Measurements from ENCODE around the gene CBLIF. TPM values are rescaled to one million over a fixed set of nuclear protein-coding genes. Genes with fewer than 3 reads are reported as not detected.

CBLIF gene
- total and polyA plus RNA-seq, 2 of the 8 experiments (the other 6 are each of a cell fraction or from before 2014, with no cell fraction given), result not detected

DNA sequence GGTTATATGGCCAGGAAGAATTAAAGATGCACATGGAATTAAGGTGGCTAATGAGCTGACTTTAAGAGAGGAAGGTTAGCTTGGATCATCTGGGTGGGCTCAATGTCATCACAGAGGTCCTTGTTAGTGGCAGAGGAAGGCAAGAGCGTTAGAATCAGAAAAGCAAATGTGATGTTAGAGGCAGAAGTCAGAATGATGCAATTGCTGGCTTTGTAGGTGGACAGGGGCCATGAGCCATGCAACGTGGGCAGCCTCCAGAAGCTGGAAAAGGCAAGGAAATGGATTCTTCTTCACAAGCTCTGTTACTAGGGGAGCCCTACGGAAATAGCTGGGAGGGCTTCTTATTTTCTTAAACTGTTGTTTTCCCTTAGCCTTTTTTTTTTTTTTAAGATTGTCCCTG is 2.3 kb upstream of the CBLIF start:
- Histone ChIP-seq H2AFZ (ENCODE audit: low read length) (no peak overlapping the region), H3K9ac (replicated peaks in 1 of 4; ENCODE audit: extremely low read depth in 1 of 4, low read depth in 3 of 4, low read length in 3 of 4) (no peak overlapping the region), H2BK15ac (ENCODE audit: low read length) (no peak overlapping the region), H3K23me2 (ENCODE audit: low read depth, low read length) (no peaks in the 10 kb centered on the region), H3K18ac (ENCODE audit: extremely low read depth, low read length) (no peak overlapping the region), H4K8ac (ENCODE audit: extremely low read depth, insufficient read depth, low read length) (no peak overlapping the region), H3K9me3 (ENCODE audit: insufficient read depth in 2 of 2, low read depth in 1 of 2, low read length in 1 of 2) (0 out of 4 replicates have a peak, but pooled peaks cover 0 to 3% of the 10 kb centered on the region in 2 experiments), H3K36me3 (ENCODE audit: control insufficient read depth in 2 of 4, insufficient read depth in 4 of 4, low read length in 3 of 4) (no peaks in the 10 kb centered on the region), H3K4me2 (ENCODE audit: insufficient read depth in 1 of 2, low read depth in 2 of 2, low read length in 2 of 2) (no peak overlapping the region), H3K79me1 (ENCODE audit: low read depth, low read length) (no peaks in the 10 kb centered on the region), H3K4ac (replicated peaks; ENCODE audit: insufficient read length, low read depth, low read length) (no peak overlapping the region), H4K20me1 (replicated peaks in 1 of 2; ENCODE audit: control insufficient read depth in 1 of 2, insufficient read depth in 2 of 2, low read length in 2 of 2) (no peaks in the 10 kb centered on the region), H2BK5ac (ENCODE audit: low read depth, low read length) (no peak overlapping the region), H2AK5ac (ENCODE audit: low read depth, low read length) (no peak overlapping the region), H3K27ac (ENCODE audit: low read depth, low read length) (no peak overlapping the region), H3K56ac (replicated peaks; ENCODE audit: insufficient read length, low read depth, low read length) (no peak overlapping the region), H3K27me3 (replicated peaks in 1 of 4; ENCODE audit: control insufficient read depth in 3 of 4, extremely low read depth in 1 of 4, insufficient read depth in 3 of 4, low read length in 3 of 4) (no peaks in the 10 kb centered on the region), H2BK120ac (replicated peaks; ENCODE audit: low read depth, low read length) (no peak overlapping the region), H4K91ac (replicated peaks; ENCODE audit: insufficient read length, low read length) (no peak overlapping the region), H3K4me1 (replicated peaks in 1 of 4; ENCODE audit: control insufficient read depth in 3 of 4, insufficient read depth in 4 of 4, low read length in 3 of 4) (peaks cover 0 to 4% (median 2%) of the 10 kb centered on the region in 4 experiments; a peak in 3 of 7 replicates), H3K4me3 (ENCODE audit: extremely low read depth in 1 of 4, insufficient read depth in 2 of 4, low read depth in 3 of 4, low read length in 4 of 4) (no peak overlapping the region), H2BK12ac (ENCODE audit: low read depth, low read length) (no peak overlapping the region), H3K23ac (ENCODE audit: insufficient read length) (no peak overlapping the region), H3K14ac (ENCODE audit: insufficient read length) (no peak overlapping the region), H3K79me2 (ENCODE audit: control insufficient read depth in 1 of 2, insufficient read depth in 2 of 2, low read length in 2 of 2) (no peaks in the 10 kb centered on the region), H2BK20ac (ENCODE audit: low read length) (no peak overlapping the region), H4K5ac (ENCODE audit: insufficient read length, low read depth, low read length) (no peak overlapping the region)
- 93% methylated on average over 3 of the region's 3 CpGs; no CpG with 5 or more reads in 1 of the 2 experiments for WGBS, 2 experiments (ENCODE audit: extremely low coverage in 1 of 2, insufficient coverage in 1 of 2, insufficient read length in 1 of 2, insufficient replicate concordance in 2 of 2, low coverage in 1 of 2, low lambda C conversion rate in 2 of 2, missing lambda C conversion rate in 1 of 2)
- FAIRE-seq, result no peak
- CTCF ChIA-PET (ENCODE audit: partially characterized antibody), result interaction anchor here (3.6 kb wide), 1 partner anchor 25 kb away, joined by 8 read pairs; no protein-coding TSS in a partner anchor
- no peak for DNase-seq (ENCODE audit: low read depth in 1 of 2, low spot score in 2 of 2)
- POLR2A ChIA-PET (ENCODE audit: partially characterized antibody), result no interaction called here
- TF ChIP-seq TEAD4 (IDR thresholded peaks at IDR 0.05; ENCODE audit: low read depth, low read length) (no peak), RAD21 (IDR thresholded peaks at IDR 0.05 in 1 of 2, conservative IDR thresholded peaks at IDR 0.05 in 1 of 2; ENCODE audit: low read depth in 2 of 2, low read length in 2 of 2) (no peak), NRF1 (IDR thresholded peaks at IDR 0.05; ENCODE audit: low read depth, low read length) (no peak), SUZ12 (IDR thresholded peaks at IDR 0.05; ENCODE audit: low read length) (no peak), TAF7 (optimal IDR thresholded peaks at IDR 0.05; ENCODE audit: borderline replicate concordance, low read depth, low read length) (no peak), GABPA (IDR thresholded peaks at IDR 0.05; ENCODE audit: borderline replicate concordance, insufficient read depth, low read length) (no peak), YY1 (IDR thresholded peaks at IDR 0.05; ENCODE audit: low read depth, low read length) (no peak), SIX5 (IDR thresholded peaks at IDR 0.05; ENCODE audit: low read depth, low read length) (no peak), PHF8 (conservative IDR thresholded peaks at IDR 0.05; ENCODE audit: low read depth, low read length) (no peak), SP2 (IDR thresholded peaks at IDR 0.05; ENCODE audit: low read length) (no peak), EP300 (IDR thresholded peaks at IDR 0.05; ENCODE audit: borderline replicate concordance in 1 of 2, low read depth in 2 of 2, low read length in 2 of 2) (no peak), EGR1 (IDR thresholded peaks at IDR 0.05; ENCODE audit: borderline replicate concordance, low read depth, low read length) (no peak), HDAC6 (IDR thresholded peaks at IDR 0.05; ENCODE audit: low read depth, low read length) (no peak), MAFK (IDR thresholded peaks at IDR 0.05; ENCODE audit: low read depth, low read length) (no peak), POU5F1 (IDR thresholded peaks at IDR 0.05; ENCODE audit: low read depth, low read length) (no peak)

Data from H1 (cell line).